Smooth muscle cell (in vitro differentiated cells): ENCODE results near the gene BCAS3. TPM values are rescaled to one million over a fixed set of nuclear protein-coding genes. Genes with fewer than 3 reads are reported as not detected.

Experiments
- DNase-seq: peaks from one replicate; lab custom pipeline; 2025; ENCODE audit not compliant: unreplicated experiment; lab: John Stamatoyannopoulos, UW
- H2AFZ ChIP-seq: fragments of 200-600 bp; sonication (generic); 2 replicates; pipeline ENCODE4 v1.6.0; 2016; ENCODE audit warnings: antibody characterized with exemption, low read depth, mild to moderate bottlenecking
- H3F3A ChIP-seq: fragments of 200-600 bp; sonication (generic); 2 replicates; pipeline ENCODE4 v1.6.0; 2017; ENCODE audit warnings: antibody characterized with exemption, low read depth
- H3K27ac ChIP-seq: fragments of 200-600 bp; sonication (generic); 2 replicates; pipeline ENCODE4 v1.5.1; 2016; ENCODE audit warnings: low read depth, mild to moderate bottlenecking
- H3K27me3 ChIP-seq: fragments of 200-600 bp; sonication (generic); 2 replicates; pipeline ENCODE4 v1.6.1; 2016; ENCODE audit warnings: low read depth, mild to moderate bottlenecking
- H3K36me3 ChIP-seq: fragments of 200-600 bp; sonication (generic); 2 replicates; pipeline ENCODE4 v1.5.1; 2016; ENCODE audit warnings: low read depth
- H3K4me1 ChIP-seq: fragments of 200-600 bp; sonication (generic); 2 replicates; pipeline ENCODE4 v1.5.1; 2016; ENCODE audit warnings: low read depth
- H3K4me2 ChIP-seq: fragments of 200-600 bp; sonication (generic); 2 replicates; pipeline ENCODE4 v1.6.0; 2016; ENCODE audit warnings: mild to moderate bottlenecking
- H3K4me3 ChIP-seq: fragments of 200-600 bp; sonication (generic); 2 replicates; pipeline ENCODE4 v1.5.1; 2016; ENCODE audit warnings: mild to moderate bottlenecking
- H3K79me2 ChIP-seq: fragments of 200-600 bp; sonication (generic); 2 replicates; pipeline ENCODE4 v1.6.0; 2016; ENCODE audit warnings: low read depth, mild to moderate bottlenecking
- H3K9ac ChIP-seq: fragments of 200-600 bp; sonication (generic); 2 replicates; pipeline ENCODE4 v1.6.0; 2016; ENCODE audit warnings: low read depth
- H3K9me3 ChIP-seq: fragments of 200-600 bp; sonication (generic); replicated peaks from 2 replicates; pipeline ENCODE4 v1.5.1; 2016; ENCODE audit warnings: low read depth
- H4K20me1 ChIP-seq: fragments of 200-600 bp; sonication (generic); 2 replicates; pipeline ENCODE4 v1.6.0; 2016; ENCODE audit warnings: low read depth
- CTCF ChIP-seq: fragments of 200-600 bp; sonication (generic); IDR thresholded peaks from 2 replicates; pipeline ENCODE4 v1.5.1; 2017; ENCODE audit warnings: borderline replicate concordance, mild to moderate bottlenecking, antibody characterized with exemption; ENCODE audit not compliant: insufficient read depth, poor library complexity, severe bottlenecking
- WGBS: methylation state at CpG from one replicate; pipeline ENCODE4 v1.1.7; 2016; ENCODE audit warnings: low lambda C conversion rate; 5-methylcytosine and 5-hydroxymethylcytosine counted together
- polyA plus RNA-seq: library from polyadenylated mRNA; unstranded; fragments of >200 nt; fragmentation: Nextera tagmentation; extraction: Ambion mirVana; gene quantifications from 2 replicates; pipeline ENCODE4 v1.2.1, GENCODE V29; 2016
- total RNA-seq: library from RNA; depleted of rRNA; stranded (reverse); fragments of >200 nt; gene quantifications from 2 replicates; pipeline ENCODE4 v1.2.3, GENCODE V29; 2014

Gene BCAS3
- total and polyA plus RNA-seq, 2 experiments from 2014 or later, result 17.2 to 54.5 TPM

GRCh38 chr17:60640503-60640902 is 37.1 kb upstream of the BCAS3 start:
- no peaks in the 10 kb centered on the region for H3K27me3 ChIP-seq

GRCh38 chr17:60641126-60641525 is 36.5 kb upstream of the BCAS3 start:
- H3F3A ChIP-seq, result no peaks in the 10 kb centered on the region
- no peak overlapping the region for H3K27ac ChIP-seq
- H3K36me3 ChIP-seq, result no peaks in the 10 kb centered on the region
- WGBS, result 94% methylated on average over 3 of the region's 3 CpGs
- no peaks in the 10 kb centered on the region for H3K4me1 ChIP-seq
- peaks cover 30% of the 10 kb centered on the region for H3K79me2 ChIP-seq
- no peak for TF ChIP-seq CTCF
- no peak overlapping the region for H3K9ac ChIP-seq
- DNase-seq, result no peak
- H3K4me2 ChIP-seq, result no peak overlapping the region
- no peaks in the 10 kb centered on the region for H3K9me3 ChIP-seq
- H2AFZ ChIP-seq, result no peak overlapping the region
- H3K27me3 ChIP-seq, result no peaks in the 10 kb centered on the region
- H3K4me3 ChIP-seq, result no peak overlapping the region
- H4K20me1 ChIP-seq, result peaks cover 82% of the 10 kb centered on the region

More at GRCh38 chr17:60640503-60640902, 37.1 kb upstream of the BCAS3 start:
- no peak overlapping the region for H3K4me2 ChIP-seq
- peaks cover 81% of the 10 kb centered on the region for H4K20me1 ChIP-seq
- peak; percentile 28 for TF ChIP-seq CTCF
- peaks cover 30% of the 10 kb centered on the region for H3K79me2 ChIP-seq
- no peak overlapping the region for H3K4me3 ChIP-seq
- H3K36me3 ChIP-seq, result no peaks in the 10 kb centered on the region
- no peaks in the 10 kb centered on the region for H3F3A ChIP-seq
- H3K9me3 ChIP-seq, result no peaks in the 10 kb centered on the region
- no peak overlapping the region for H3K27ac ChIP-seq
- no peak for DNase-seq
- no peaks in the 10 kb centered on the region for H3K4me1 ChIP-seq
- H3K9ac ChIP-seq, result no peak overlapping the region
- no peak overlapping the region for H2AFZ ChIP-seq
- WGBS, result 89% methylated on average over 2 of the region's 2 CpGs

- Histone ChIP-seq H3K4me3 (no peak overlapping the region), H2AFZ (no peak overlapping the region), H4K20me1 (peaks cover 82% of the 10 kb centered on the region), H3K4me2 (no peak overlapping the region), H3K9ac (no peak overlapping the region), H3K27ac (no peak overlapping the region), H3K4me1 (no peaks in the 10 kb centered on the region), H3K27me3 (no peaks in the 10 kb centered on the region), H3F3A (no peaks in the 10 kb centered on the region), H3K79me2 (peaks cover 30% of the 10 kb centered on the region), H3K9me3 (no peaks in the 10 kb centered on the region), H3K36me3 (no peaks in the 10 kb centered on the region)
- peak; percentile 38 for TF ChIP-seq CTCF
- no peak for DNase-seq
- 44% methylated on average over 1 of the region's 1 CpG for WGBS
Measured at GRCh38 chr17:60641810-60642220, 35.8 kb upstream of the BCAS3 start.

GRCh38 chr17:60645918-60646523 is 31.6 kb upstream of the BCAS3 start:
- Histone ChIP-seq H3K27ac (no peak overlapping the region), H3K4me1 (no peaks in the 10 kb centered on the region), H3K9ac (no peak overlapping the region), H3K4me2 (no peak overlapping the region), H3K36me3 (peaks cover 4% of the 10 kb centered on the region), H3K4me3 (no peak overlapping the region), H3K27me3 (no peaks in the 10 kb centered on the region), H3F3A (no peaks in the 10 kb centered on the region), H3K9me3 (no peaks in the 10 kb centered on the region), H3K79me2 (peaks cover 21% of the 10 kb centered on the region), H2AFZ (no peak overlapping the region), H4K20me1 (peaks cover 61% of the 10 kb centered on the region)
- TF ChIP-seq CTCF, result no peak
- 96% methylated on average over 3 of the region's 3 CpGs for WGBS
- DNase-seq, result no peak
